Lower leg skin (tissue), 4 donors: Measurements from ENCODE around the gene SLFN12L. TPM values are rescaled to one million over a fixed set of nuclear protein-coding genes. Genes with fewer than 3 reads are reported as not detected.

Experiments used
- DNase-seq, 2 donors: peaks; one replicate each; pipeline ENCODE4 v3.0.0-alpha.2; 2019; ENCODE audit warnings: low spot score in 2 of 2
- H3K4me3 ChIP-seq: fragments of 200-600 bp; sonication (generic); 2 replicates; pipeline ENCODE4 v1.5.1; 2017; ENCODE audit warnings: mild to moderate bottlenecking, low read depth; ENCODE audit not compliant: poor library complexity, severe bottlenecking
- CTCF ChIP-seq, 3 donors: fragments of 450-650 bp; IDR thresholded peaks; one replicate each; pipeline ENCODE4 v1.5.1; 2016; ENCODE audit warnings: antibody characterized with exemption in 3 of 3, mild to moderate bottlenecking in 3 of 3, moderate library complexity in 2 of 3
- POLR2A ChIP-seq, 2 donors: fragments of 450-650 bp; IDR thresholded peaks; one replicate each; pipeline ENCODE4 v1.6.1; 2016 to 2017; ENCODE audit warnings: antibody characterized with exemption in 2 of 2, mild to moderate bottlenecking in 1 of 2, moderate library complexity in 1 of 2
- WGBS, 2 donors: methylation state at CpG; one replicate each; pipeline ENCODE4 v1.1.5; 2018; 5-methylcytosine and 5-hydroxymethylcytosine counted together
- intact Hi-C: fragments of 100-400 bp; cut with DNase I; formaldehyde crosslinking; loops from one replicate; pipeline ENCODE4 v1.15.0; 2023; ENCODE audit warnings: low total_unique reads
- total RNA-seq, 4 donors: library from RNA; depleted of rRNA; stranded (reverse); fragments of >200 nt; gene quantifications; one replicate each; pipeline ENCODE4 v1.1.0, GENCODE V29; 2016

Gene SLFN12L
- total RNA-seq, 4 donors from 2014 or later, result 0.12 to 0.80 (median 0.46) TPM

GRCh38 chr17:35432176-35433074 is 105.1 kb downstream of the SLFN12L start, which contains the start of gene SLFN12:
SLFN12 (minus strand) TSS chr17:35432500; CDS start chr17:35423028, 9,472 bp downstream.
- H3K4me3 ChIP-seq, result peak within 1 kb of the TSS; percentile 52
- intact Hi-C loops, result no loop called here
- WGBS, 2 donors, result 19 to 25% methylated on average over 22 of the region's 22 CpGs
- peak; percentile 65 to 87 for DNase-seq
- TF ChIP-seq POLR2A (IDR thresholded peaks at IDR 0.05) (no peak), CTCF (IDR thresholded peaks at IDR 0.05) (no peak)

- intact Hi-C loops, result no loop called here
- no peak for DNase-seq
- TF ChIP-seq POLR2A (IDR thresholded peaks at IDR 0.05), result no peak
- no peak for TF ChIP-seq CTCF (IDR thresholded peaks at IDR 0.05)
- no peak overlapping the region for H3K4me3 ChIP-seq
- 100% methylated on average over 2 of the region's 2 CpGs for WGBS, 2 donors
Measured at GRCh38 chr17:35429702-35430101, 107.8 kb downstream of the SLFN12L start.

- intact Hi-C loops, result no loop called here
- WGBS, 2 donors, result 91 to 92% methylated on average over 2 of the region's 2 CpGs
- DNase-seq, result no peak
- H3K4me3 ChIP-seq, result no peak overlapping the region
- TF ChIP-seq POLR2A (IDR thresholded peaks at IDR 0.05), result no peak
- TF ChIP-seq CTCF (IDR thresholded peaks at IDR 0.05), result no peak
Measured at GRCh38 chr17:35428229-35428628, 109.2 kb downstream of the SLFN12L start.

GRCh38 chr17:35423761-35424160 is 113.7 kb downstream of the SLFN12L start:
- H3K4me3 ChIP-seq, result no peak overlapping the region
- 87 to 91% methylated on average over 4 of the region's 4 CpGs for WGBS, 2 donors
- DNase-seq, result no peak
- intact Hi-C loops, result no loop called here
- TF ChIP-seq CTCF (IDR thresholded peaks at IDR 0.05), result no peak
- no peak for TF ChIP-seq POLR2A (IDR thresholded peaks at IDR 0.05)

Other genes with a start within 250 kb of the SLFN12L start
- gene SLFN11, start 164.1 kb downstream of the SLFN12L start, total RNA-seq, result 10 to 100 TPM in 1 of 4 donors, 1 to 10 TPM in 3; 3.3 to 11.4 (median 7.0) TPM
- gene SLFN12, start 105.2 kb downstream of the SLFN12L start, total RNA-seq, result 1 to 10 TPM; 1.2 to 2.5 (median 1.9) TPM
- 1 to 10 TPM; 2.9 to 7.8 (median 5.1) TPM for gene SLFN13, start 88.9 kb downstream of the SLFN12L start, total RNA-seq
- gene SLFN14, start 23.1 kb upstream of the SLFN12L start, total RNA-seq, result not detected
- 1 to 10 TPM; 6.1 to 9.0 (median 6.7) TPM for gene PEX12, start 40.9 kb upstream of the SLFN12L start, total RNA-seq
- gene AP2B1, start 49.6 kb upstream of the SLFN12L start, total RNA-seq, result 100 to 1,000 TPM in 1 of 4 donors, 10 to 100 TPM in 3; 35.6 to 217 (median 39.7) TPM
- gene RASL10B, start 194.0 kb upstream of the SLFN12L start, total RNA-seq, result 1 to 10 TPM in 3 of 4 donors, under 1 TPM in 1; 0.66 to 2.4 (median 1.5) TPM
- under 1 TPM in 1 of 4 donors, not detected in 3; 0.93 TPM for gene GAS2L2, start 215.6 kb upstream of the SLFN12L start, total RNA-seq
- not detected for gene C17orf50, start 223.2 kb upstream of the SLFN12L start, total RNA-seq